ENCODE data around the gene NUDT16L1. TPM values are rescaled to one million over a fixed set of nuclear protein-coding genes. Genes with fewer than 3 reads are reported as not detected.

NUDT16L1 gene
- total and polyA plus RNA-seq, 2 of the 8 experiments (the other 6 are each of a cell fraction or from before 2014, with no cell fraction given), result 34.8 to 77.3 TPM

DNA sequence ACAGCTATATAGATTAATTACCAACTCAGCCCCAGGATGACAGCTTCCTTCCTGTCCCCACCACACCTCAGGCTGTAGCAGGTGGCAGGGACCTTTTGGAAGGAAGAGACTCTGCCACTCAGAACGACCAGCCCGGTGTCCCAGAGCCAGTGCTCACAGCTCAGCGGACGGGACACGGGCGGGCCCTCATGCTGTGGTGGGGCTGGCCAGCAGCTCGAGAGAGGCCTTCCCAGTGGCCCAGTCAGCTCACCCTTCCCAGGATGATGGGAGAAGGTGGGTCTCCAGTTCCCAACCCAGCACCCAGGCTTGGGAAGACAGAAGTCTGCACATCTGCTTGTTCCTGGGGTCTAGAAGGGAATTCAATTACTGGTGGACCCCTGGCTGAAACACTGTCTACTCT, 10.5 kb downstream of the NUDT16L1 start:
- Histone ChIP-seq H4K8ac (ENCODE audit: extremely low read depth, insufficient read depth, low read length) (no peak overlapping the region; the same call in 1 of the 2 replicates), H3K9ac (replicated peaks in 1 of 4; ENCODE audit: extremely low read depth in 1 of 4, low read depth in 3 of 4, low read length in 3 of 4) (no peak overlapping the region), H4K20me1 (replicated peaks in 1 of 2; ENCODE audit: control insufficient read depth in 1 of 2, insufficient read depth in 2 of 2, low read length in 2 of 2) (peaks cover 0 to 18% of the 10 kb centered on the region in 2 experiments), H3K79me2 (ENCODE audit: control insufficient read depth in 1 of 2, insufficient read depth in 2 of 2, low read length in 2 of 2) (no peaks in the 10 kb centered on the region), H3K23me2 (ENCODE audit: low read depth, low read length) (no peaks in the 10 kb centered on the region), H3K4me1 (replicated peaks in 1 of 4; ENCODE audit: control insufficient read depth in 3 of 4, insufficient read depth in 4 of 4, low read length in 3 of 4) (no peaks in the 10 kb centered on the region), H3K4me2 (ENCODE audit: insufficient read depth in 1 of 2, low read depth in 2 of 2, low read length in 2 of 2) (no peak overlapping the region), H2BK120ac (replicated peaks; ENCODE audit: low read depth, low read length) (no peak overlapping the region), H3K27me3 (replicated peaks in 1 of 4; ENCODE audit: control insufficient read depth in 3 of 4, extremely low read depth in 1 of 4, insufficient read depth in 3 of 4, low read length in 3 of 4) (no peaks in the 10 kb centered on the region), H4K5ac (ENCODE audit: insufficient read length, low read depth, low read length) (no peak overlapping the region), H2AK5ac (ENCODE audit: low read depth, low read length) (no peak overlapping the region), H3K79me1 (ENCODE audit: low read depth, low read length) (no peaks in the 10 kb centered on the region; the same call in 1 of the 2 replicates), H3K23ac (ENCODE audit: insufficient read length) (no peak overlapping the region), H3K56ac (replicated peaks; ENCODE audit: insufficient read length, low read depth, low read length) (no peak overlapping the region), H4K91ac (replicated peaks; ENCODE audit: insufficient read length, low read length) (no peak overlapping the region), H3K36me3 (ENCODE audit: control insufficient read depth in 2 of 4, insufficient read depth in 4 of 4, low read length in 3 of 4) (peaks cover 9 to 37% (median 26%) of the 10 kb centered on the region in 4 experiments), H2BK12ac (ENCODE audit: low read depth, low read length) (no peak overlapping the region), H2BK15ac (ENCODE audit: low read length) (no peak overlapping the region), H2BK20ac (ENCODE audit: low read length) (no peak overlapping the region), H3K4ac (replicated peaks; ENCODE audit: insufficient read length, low read depth, low read length) (no peak overlapping the region), H2AFZ (ENCODE audit: low read length) (no peak overlapping the region), H3K27ac (ENCODE audit: low read depth, low read length) (no peak overlapping the region), H3K18ac (ENCODE audit: extremely low read depth, low read length) (no peak overlapping the region), H3K4me3 (ENCODE audit: extremely low read depth in 1 of 4, insufficient read depth in 2 of 4, low read depth in 3 of 4, low read length in 4 of 4) (no peak overlapping the region), H2BK5ac (ENCODE audit: low read depth, low read length) (no peak overlapping the region), H3K9me3 (ENCODE audit: insufficient read depth in 2 of 2, low read depth in 1 of 2, low read length in 1 of 2) (no peaks in the 10 kb centered on the region), H3K14ac (ENCODE audit: insufficient read length) (no peak overlapping the region)
- POLR2A ChIA-PET (ENCODE audit: partially characterized antibody), result interaction anchor here (0.8 to 4.2 kb wide), 2 partner anchors 9 to 10 kb away, joined by 7 to 59 read pairs; partner anchors contain the start of gene NUDT16L1
- DNase-seq (ENCODE audit: low read depth in 1 of 2, low spot score in 2 of 2), result no peak
- WGBS, 2 experiments (ENCODE audit: extremely low coverage in 1 of 2, insufficient coverage in 1 of 2, insufficient read length in 1 of 2, insufficient replicate concordance in 2 of 2, low coverage in 1 of 2, low lambda C conversion rate in 2 of 2, missing lambda C conversion rate in 1 of 2), result 95% methylated on average over 7 of the region's 7 CpGs; no CpG with 5 or more reads in 1 of the 2 experiments
- CTCF ChIA-PET (ENCODE audit: partially characterized antibody), result no interaction called here
- FAIRE-seq, result no peak
- TF ChIP-seq BACH1 (IDR thresholded peaks at IDR 0.05; ENCODE audit: low read length) (no peak), RAD21 (IDR thresholded peaks at IDR 0.05 in 1 of 2, conservative IDR thresholded peaks at IDR 0.05 in 1 of 2; ENCODE audit: low read depth in 2 of 2, low read length in 2 of 2) (no peak), SAP30 (IDR thresholded peaks at IDR 0.05; ENCODE audit: insufficient read depth, insufficient replicate concordance, low read length) (no peak)

All from H1 (cell line).